ENCODE measurements around the gene SSBP3.
A peak's percentile ranks its signal among the peaks of the same experiment; 100 is the strongest.

Gene SSBP3

DNA sequence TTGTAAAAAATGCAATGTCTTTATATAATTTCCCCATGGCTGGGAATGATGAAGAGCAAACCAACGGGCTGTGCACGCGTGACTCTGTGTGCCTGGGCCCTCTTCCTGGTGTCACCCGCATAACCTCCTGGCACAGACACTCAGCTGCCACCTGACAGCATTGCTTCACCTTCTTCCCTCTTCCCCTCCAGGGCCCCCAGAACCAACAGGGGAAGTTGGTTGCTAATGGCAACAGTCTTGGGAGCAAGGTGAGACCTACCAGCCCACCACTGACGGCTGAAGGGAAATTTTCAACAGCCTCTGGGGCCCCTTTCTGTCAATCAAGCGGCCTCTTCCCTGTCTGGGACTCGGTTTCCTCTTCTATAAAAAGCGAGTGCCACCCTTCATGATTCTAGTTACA is 33.2 kb downstream of the SSBP3 start:
- DNase-seq (ENCODE audit: low read depth in 2 of 3, low spot score in 1 of 3), result no peak

DNA sequence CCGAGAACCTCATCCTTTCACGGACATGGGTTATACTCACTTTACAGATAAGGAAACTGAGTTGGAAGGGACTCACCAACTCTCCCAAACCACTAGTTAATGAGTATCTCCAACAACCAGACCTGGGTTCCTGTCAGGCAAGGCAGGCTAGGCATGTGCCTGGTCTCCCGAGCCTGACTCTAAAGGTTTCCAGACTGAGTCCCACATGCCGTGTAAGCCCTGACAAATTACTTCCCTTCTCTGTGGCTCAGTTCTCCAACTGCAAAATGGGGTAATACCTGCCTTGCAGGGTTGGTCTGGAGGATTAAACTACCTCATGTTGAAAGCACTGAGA is 34.3 kb downstream of the SSBP3 start:
- no peak for DNase-seq (ENCODE audit: low read depth in 2 of 3, low spot score in 1 of 3)

DNA sequence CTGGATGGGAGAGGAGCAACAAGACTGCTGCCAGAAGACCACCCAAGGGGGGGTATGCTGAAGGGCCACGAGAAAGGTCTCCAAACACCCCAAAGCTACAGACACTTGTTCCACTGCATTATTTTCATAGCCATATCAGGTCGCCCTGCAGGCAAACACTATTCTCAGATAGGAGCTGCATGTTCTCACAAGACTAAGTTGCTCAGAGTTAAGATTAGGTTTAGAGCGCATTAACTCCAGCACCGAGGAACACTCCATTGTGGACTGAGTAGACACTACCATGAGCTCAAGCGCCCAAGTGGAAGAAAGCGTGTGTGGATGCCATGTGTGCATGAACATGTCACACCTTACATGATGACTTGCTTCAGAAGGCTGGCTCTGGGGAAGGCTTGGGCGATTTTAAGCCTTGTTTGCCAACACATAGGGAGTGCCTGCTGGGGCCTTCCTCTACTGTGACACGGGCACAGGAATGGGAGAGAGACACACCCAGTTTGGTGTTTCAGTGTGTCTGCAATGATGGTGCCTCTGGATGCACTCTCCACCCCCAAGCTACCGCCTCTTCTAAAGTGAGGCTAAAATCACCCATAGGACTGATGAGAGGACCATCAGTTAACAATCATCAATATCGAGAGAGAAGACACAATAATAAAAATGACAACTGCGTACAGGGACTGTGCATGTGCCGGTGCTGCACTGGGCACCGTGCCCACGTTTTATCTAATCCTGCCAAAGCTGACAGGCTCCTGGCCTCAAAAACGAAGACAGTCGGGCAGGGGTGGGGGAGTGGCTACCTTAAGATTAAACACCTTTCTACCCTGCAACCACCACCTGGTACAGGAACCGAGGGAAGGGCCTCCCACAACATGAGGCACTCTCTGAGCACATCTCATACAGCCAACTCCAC is 34.9 kb downstream of the SSBP3 start:
- no peak for DNase-seq (ENCODE audit: low read depth in 2 of 3, low spot score in 1 of 3)

DNA sequence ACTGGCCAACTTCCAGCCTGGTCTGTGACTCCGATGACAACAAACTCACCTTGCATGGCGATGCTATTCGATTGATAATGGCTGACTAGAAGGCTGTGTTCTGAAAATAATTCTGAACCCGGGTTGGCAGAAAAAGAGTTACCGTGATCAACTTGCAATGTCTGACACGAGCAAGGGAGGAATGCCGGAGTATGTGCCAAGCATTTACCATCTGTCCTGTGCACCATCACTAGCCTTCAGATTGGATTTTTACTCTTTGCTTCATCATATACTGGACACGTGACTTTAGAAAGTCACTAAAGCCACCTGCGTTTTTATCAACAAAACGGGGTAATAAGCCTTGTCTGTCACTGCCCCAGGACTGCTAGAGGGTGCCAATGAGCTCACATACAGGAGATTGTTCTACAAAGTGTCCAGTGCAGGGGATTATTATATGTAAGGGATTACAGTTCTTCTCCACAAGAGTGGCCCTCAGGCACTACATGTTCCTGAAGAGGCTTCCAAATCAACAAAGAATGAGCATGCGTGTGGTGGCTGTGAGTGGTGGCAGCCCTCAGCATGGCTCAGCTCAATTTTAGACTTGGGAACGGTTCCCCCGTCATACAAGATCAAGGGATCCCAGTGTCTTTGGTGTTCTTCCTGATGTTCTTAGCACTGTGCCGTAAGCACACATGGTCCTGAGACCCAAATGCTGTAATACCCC is 35.8 kb downstream of the SSBP3 start:
- no peak for DNase-seq (ENCODE audit: low read depth in 2 of 3, low spot score in 1 of 3)

DNA sequence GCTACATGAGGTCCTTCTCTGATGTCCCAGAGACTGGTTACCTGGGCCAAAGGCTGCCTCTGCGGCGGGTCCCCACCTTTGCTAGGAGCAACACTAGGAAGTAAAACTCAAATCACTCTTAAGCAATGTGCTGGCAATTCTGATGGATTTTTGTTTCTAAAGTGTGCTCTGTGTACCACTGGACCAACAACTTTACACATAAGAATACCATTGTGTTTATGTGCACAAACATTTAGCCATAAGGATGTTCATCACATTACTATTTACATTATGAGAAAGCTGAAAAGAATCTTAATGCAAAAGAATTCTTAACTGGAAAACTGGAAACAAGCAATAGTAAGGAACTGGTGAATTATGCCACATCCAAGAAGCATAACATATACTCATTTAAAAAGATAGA is 38.6 kb downstream of the SSBP3 start:
- DNase-seq (ENCODE audit: low read depth in 2 of 3, low spot score in 1 of 3), result no peak

DNA sequence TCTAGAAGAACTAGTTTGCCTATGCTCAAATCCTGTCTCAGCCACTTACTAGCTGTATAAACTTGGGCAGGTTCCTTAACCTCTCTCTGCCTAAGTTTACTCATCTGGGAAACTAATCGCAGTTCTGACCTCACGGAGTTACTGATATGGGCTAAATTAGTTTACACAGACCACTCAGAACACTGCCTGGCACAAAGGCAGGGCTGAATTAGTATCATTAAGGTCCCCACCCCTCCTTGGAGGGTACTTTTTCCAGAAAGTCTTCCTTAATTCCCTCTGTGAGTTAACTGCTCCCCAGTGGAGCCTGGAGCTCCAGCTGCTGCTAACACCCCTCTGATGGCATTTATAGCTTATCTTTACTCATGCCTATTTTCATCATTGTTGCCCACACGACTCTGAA is 40.3 kb downstream of the SSBP3 start:
- no peak for DNase-seq (ENCODE audit: low read depth in 2 of 3, low spot score in 1 of 3)

DNA sequence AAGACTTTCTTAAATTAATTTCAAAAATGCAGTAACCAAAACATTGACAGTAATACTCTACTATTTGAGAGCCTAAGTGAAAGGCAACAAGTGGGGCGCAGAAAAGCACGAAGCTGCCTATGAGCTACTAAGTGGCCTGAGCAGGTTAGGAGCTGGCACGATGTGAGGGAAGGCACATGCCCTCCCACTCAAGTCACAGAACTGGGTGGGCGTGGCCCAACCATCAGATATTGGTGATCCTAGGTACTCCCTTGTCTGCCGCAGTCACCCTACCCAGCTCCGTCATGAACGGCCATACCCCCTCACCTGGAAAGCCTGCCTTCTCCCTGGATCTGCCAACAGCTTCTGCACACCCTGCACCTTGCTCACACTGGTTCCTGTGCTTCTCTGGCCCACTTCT is 40.8 kb downstream of the SSBP3 start:
- no peak for DNase-seq (ENCODE audit: low read depth in 2 of 3, low spot score in 1 of 3)

DNA sequence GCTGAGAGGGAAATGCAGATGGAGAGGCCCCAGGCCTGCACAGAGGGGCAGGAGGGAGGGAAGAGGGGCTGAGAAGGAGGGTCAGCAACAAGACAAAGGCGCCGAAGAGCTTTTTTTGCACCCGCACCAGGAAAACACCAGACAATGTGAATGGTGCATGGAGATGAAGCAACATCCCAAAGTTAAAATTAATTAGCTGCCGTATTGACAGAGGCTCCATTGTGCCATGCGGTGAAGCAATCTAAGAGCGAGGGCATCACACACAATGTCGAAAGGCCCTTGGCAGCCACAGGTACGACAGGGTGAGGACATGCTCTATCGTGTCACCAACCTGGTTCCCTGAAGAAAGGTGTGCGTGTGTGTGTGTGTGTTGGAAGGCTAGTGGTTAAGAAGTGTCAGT is 41.2 kb downstream of the SSBP3 start:
- no peak for DNase-seq (ENCODE audit: low read depth in 2 of 3, low spot score in 1 of 3)

DNA sequence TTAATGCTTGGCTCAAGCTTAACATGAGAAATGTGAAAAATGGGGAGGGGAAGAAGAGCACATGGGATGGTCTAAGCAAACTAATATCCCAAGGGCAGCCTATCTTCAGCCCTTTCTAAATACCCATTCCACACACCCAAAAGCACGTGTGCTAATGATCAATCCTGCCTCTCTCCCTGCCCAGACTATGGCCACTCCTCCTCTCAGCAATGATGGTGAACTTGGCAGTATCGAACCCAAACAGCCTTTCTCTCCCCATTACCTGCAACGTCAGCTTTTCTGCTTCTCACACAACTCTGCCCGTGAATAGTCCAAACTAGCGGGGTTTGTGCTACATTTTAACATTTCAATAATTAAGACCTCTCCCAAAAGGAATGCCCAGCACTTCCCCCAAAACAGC is 41.6 kb downstream of the SSBP3 start:
- DNase-seq (ENCODE audit: low read depth in 2 of 3, low spot score in 1 of 3), result no peak

DNA sequence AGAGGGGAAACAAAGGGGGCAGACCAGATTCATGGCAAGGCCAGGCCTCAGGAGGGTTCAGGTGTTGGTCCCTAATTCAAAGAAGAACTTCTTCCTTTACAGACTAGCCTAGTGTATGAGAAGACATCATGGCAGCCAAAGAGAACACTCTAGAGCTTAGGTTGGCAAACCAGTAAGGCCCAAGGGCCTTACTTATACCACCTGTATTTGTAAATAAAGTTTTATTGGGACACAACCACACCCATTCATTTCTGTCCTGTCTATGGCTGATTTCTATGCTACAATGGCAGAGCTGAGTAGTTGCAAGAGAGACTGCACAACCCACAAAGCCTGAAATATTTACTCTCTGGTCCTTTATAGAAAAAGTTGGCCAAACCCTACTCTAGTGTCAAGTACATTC is 42.3 kb downstream of the SSBP3 start:
- DNase-seq (ENCODE audit: low read depth in 2 of 3, low spot score in 1 of 3), result no peak

DNA sequence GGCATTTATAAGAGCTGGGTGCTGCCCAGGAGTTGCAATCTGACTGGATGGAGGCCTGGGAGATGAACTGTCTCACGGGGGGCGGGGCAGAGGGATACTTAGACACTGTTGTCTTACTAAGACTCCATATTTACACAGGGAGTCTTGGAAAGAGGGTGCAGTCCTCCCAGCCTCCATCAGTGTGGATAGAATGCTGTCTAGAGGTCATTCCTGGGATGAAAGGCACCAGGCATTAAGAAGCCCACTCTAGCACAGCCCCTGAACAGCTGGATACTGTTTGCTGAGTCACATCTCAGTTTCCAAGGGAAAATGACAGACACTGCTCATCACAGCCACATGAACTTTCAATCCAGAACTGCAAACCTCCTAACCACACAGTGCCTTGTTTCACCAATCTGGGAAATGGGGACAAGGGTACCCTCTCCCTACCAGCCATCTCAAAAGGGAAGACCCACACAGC is 43.3 kb downstream of the SSBP3 start:
- DNase-seq (ENCODE audit: low read depth in 2 of 3, low spot score in 1 of 3), result no peak

DNA sequence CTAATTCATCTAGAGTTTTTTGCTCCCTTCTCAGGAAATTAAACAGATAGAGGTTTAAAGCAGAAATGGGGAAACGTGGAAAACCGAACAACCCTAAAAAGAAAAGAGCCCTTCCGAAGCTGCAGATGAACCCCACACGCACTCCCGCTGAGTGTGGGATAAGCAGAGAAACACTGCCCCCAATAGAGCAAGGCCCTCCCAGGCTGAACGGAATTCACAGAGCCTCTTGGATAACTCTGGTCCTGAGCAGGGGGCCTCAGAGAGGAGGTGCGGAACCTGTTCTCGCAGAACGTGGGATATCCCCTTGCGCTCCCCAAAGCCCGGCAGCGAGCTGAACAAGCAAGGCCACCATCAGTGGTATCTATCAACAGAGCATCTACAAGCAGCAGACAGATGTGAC is 44.9 kb downstream of the SSBP3 start:
- no peak for DNase-seq (ENCODE audit: low read depth in 2 of 3, low spot score in 1 of 3)

DNA sequence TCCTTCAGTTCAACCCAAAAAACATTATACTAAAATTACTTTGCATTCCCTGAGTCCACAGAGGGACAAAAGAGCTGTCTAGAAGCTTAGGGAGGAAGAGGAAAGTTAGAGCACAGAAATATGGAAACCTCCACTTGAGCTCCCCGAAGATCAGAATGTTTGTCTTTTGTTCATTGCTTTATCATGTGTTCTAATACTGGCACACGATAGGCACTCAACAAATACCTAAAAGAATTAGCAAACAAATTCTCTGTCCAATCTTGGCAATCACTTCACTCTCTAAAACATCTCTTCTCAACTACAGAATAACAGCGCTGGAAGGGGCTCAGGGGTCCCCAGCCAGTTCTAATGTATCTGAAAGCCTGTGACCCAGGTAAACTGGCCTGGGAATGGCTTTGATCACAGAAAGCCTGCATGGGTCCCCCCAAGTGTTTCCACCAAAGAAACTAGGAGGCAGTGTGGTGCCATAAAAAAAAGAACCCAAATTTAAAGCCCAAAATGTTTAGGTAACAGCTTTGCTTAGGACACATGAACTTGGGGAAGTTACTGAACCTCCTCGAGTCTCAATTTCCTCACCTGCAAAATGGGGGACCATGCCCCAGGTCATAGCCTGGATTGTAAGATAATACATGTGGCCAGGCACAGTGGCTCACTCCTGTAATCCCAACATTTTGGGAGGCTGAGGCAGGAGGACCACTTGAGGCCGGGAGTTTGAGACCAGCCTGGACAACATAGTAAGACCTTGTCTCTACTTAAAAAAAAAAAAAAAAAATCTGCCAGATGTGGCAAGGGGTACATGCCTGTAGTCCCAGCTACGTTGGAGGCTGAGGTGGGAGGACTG is 45.8 kb downstream of the SSBP3 start:
- no peak for DNase-seq (ENCODE audit: low read depth in 2 of 3, low spot score in 1 of 3)

DNA sequence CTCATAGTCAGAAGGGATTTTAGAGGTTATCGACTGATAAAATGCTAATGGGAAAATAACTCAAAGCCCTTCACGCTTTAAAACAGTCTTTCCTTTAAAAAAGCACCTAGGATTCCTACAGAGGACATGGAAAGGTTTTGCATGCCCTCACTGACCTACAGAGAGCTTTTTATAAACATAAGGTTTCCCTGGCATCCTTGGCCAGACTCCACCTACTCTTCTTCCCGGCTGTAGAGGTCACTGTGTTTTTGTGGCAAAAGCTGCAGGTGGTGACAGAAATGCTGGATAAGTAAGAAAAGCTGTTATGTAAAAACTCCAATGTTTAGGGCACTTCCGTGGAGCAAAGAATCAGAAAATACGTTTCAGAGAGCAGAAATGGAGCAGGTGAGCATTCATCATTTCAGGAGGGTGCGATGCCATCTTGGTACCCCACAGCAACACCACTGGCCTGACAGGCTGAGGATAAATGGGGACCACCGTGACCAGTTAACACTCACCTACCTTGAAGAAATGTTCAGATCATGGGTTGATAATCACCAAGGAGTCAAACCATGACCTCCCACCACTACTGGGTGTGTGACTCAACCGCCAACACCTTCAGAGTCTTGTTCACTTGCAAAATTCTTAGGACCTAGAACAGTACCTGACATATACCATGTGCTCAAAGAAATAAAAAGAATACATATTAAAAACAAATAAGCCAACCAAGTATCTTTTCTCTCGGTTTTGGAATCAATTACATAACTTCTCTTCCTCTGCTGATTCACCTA is 46.6 kb downstream of the SSBP3 start:
- DNase-seq (ENCODE audit: low read depth in 2 of 3, low spot score in 1 of 3), result no peak

DNA sequence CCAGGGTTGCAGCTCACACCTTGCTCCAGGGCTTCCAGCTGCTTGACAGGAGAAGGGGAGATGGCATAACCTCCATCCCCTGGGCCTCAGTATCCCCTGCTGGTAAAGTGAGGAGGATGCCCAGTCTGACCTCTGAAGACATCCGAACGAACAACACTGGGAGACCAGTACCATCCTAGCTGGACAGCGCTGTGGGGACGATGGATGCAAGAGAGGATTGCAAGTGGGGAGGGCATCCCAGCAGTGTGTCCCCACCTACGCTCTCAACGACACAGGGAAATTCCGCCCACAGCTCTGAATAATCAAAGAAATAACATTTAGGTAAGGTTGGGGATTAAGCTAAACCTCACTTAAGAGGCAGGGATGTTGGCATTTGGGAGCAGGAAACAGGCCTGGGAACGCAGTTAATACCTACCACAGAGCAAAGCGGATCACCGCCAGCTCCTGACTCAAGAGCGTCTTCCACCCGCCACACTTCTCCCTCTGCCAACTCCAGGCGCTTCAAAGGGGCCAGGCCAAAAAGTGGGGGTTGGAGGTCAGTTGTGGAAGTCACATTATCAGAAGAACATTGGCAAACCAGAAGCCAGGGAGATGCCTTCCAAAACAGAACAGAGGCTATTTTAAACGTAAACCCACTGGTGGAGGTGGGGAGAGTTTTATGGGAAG is 47.6 kb downstream of the SSBP3 start:
- DNase-seq (ENCODE audit: low read depth in 2 of 3, low spot score in 1 of 3), result no peak

DNA sequence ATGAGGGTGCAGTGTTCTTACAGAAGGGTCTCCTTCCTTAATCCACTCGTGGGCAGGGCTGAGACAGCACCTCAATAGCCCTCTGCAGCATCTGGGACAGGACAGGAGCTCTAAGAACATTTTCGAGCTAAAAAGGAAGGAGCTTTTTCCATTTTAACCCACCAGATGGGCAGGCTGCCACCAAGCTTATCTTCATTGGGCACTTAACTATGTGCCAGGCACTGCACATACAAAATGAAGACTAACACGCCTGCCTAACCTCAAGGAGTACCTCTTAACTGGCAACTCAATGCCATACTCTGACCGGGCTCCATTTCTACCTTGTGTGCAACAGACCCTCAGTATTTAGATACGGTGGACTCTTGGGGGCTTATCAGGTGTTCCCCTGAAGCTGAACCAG is 48.2 kb downstream of the SSBP3 start:
- DNase-seq (ENCODE audit: low read depth in 2 of 3, low spot score in 1 of 3), result no peak

DNA sequence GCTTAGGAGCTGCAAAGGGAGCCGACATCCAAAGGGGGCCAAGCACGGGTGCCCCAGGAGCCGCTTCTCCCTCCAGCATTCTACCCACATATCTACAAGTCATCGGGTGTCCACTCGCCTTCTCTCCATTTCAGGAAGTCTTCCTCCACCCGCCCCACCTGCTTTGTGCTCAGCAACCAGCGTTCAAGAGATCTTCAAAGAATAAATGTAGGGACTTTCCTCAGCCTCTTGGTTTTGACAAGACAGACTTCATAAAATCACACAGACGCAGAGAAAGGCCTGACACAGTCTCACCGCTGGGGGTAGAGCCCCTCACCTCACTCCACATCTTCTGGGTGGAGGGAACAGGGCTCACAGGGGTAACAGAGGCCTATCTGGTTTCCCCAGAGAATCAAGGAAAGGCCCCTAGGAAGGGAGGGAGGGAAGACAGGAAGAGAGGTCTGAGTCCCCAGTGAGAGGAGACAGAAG is 49.5 kb downstream of the SSBP3 start:
- DNase-seq (ENCODE audit: low read depth in 2 of 3, low spot score in 1 of 3), result peak in 1 of 3 donors; percentile 19

DNA sequence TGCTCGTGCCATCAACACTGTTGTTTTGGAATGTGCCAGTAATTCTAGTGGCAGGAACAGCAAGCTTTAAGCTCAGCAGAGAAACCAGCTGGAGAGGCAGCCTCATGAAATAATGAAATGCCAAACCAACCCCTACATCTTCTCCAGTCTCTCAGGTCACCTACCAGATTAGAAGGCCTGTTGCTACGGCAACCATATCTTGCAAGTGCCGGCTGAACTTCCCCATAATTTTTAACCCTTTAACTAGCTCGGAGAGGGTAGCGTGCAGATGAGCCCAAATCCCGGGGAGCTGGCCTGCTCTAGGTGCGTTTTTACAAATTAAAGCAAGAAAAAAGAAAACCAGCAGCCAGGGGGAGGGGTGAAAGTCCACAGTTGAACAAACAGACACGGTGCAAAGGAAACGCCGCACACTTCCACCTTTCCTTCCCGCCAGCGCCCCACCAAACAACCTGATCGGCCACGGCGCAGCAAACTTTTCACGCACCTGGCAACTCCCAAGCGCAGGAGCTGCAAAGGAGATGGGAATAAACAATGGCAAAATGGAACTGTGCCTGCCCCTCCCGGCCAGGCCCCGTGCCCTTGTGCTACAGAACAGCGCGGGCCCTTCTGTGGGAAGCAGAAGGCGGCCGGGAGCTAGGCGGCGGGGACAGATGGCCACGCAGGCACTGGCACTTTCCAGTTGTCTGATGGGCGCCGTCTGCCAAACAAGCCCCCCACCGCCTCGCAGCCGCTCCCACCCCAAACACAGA is 50.1 kb downstream of the SSBP3 start:
- no peak for DNase-seq (ENCODE audit: low read depth in 2 of 3, low spot score in 1 of 3)

DNA sequence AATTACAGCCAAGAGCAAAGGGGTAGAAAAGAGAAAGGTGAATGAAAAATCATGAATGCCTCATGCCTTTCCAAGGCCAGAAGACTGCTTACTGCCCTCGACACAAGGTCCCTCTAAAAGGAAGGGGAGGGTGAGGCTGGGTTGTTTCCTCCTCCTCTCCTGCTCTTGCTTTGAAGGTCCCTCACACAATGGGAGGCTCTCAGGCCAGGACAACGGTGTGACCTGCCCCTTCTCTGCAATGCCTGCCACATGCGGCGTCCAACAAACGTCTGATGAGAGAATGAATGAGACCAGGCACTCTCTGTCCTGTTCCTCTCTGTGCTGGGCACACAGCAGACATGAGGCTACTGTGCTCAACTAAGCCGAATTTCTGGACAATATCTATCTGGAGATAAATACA is 51.3 kb downstream of the SSBP3 start:
- DNase-seq (ENCODE audit: low read depth in 2 of 3, low spot score in 1 of 3), result no peak

DNA sequence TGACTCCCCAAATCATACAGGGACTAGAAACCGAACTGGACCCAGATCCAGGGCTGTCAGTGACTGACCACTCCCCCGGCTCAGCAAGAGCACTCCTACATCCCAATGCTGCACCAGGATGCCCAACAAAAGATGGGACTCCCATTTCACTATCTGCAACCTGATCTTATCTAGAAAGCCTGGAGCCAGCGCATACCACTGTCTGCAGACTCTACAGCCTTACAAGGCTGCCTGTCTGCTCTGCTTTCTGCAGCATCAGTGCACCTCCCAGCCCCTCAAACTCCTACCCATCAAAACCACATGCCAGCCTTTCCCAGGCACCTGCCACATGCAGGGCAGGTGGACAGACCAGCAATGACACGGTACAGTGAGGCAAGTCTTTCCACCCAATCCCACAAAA is 52.2 kb downstream of the SSBP3 start:
- DNase-seq (ENCODE audit: low read depth in 2 of 3, low spot score in 1 of 3), result no peak

Data from stimulated activated CD4-positive, alpha-beta T cell treated with anti-CD3 and anti-CD28 coated beads, Interleukin-12 subunit alpha, Interleukin-12 subunit beta, amount 100 ng/mL, for 48 hours (primary cell).